K562 (cell line): ENCODE results near the gene IRF6. TPM values are rescaled to one million over a fixed set of nuclear protein-coding genes. Genes with fewer than 3 reads are reported as not detected.

Experiments
- ARNT ChIP-seq, 2 experiments: fragments of 450-650 bp; IDR thresholded peaks; 2 replicates each; pipeline ENCODE4 v1.6.1; 2016; ENCODE audit warnings: mild to moderate bottlenecking in 1 of 2
- BCOR ChIP-seq: fragments of 450-650 bp; IDR thresholded peaks from 2 replicates; pipeline ENCODE4 v1.6.1; 2016
- CLOCK ChIP-seq: fragments of 250-450 bp; sonication (Bioruptor Pico); IDR thresholded peaks from 2 replicates; pipeline ENCODE4 v1.4.0; 2020; ENCODE audit warnings: mild to moderate bottlenecking, moderate library complexity, borderline replicate concordance
- FOXO4 ChIP-seq: fragments of 450-650 bp; formaldehyde crosslinking; IDR thresholded peaks from 2 replicates; pipeline ENCODE4 v1.4.0; 2020; ENCODE audit warnings: mild to moderate bottlenecking, moderate library complexity
- HDAC1 ChIP-seq, 2 experiments: fragments of 450-650 bp; IDR thresholded peaks; 2 replicates each; pipeline ENCODE4 v1.6.1; 2016 to 2017; ENCODE audit warnings: inconsistent platforms in 1 of 2, mild to moderate bottlenecking in 1 of 2, moderate library complexity in 1 of 2
- HMG20B ChIP-seq: fragments of 250-450 bp; sonication (Bioruptor Pico); IDR thresholded peaks from 2 replicates; pipeline ENCODE4 v1.5.0; 2021; ENCODE audit warnings: mild to moderate bottlenecking
- MTA1 ChIP-seq: fragments of 450-650 bp; IDR thresholded peaks from 2 replicates; pipeline ENCODE4 v1.6.1; 2017; ENCODE audit warnings: borderline replicate concordance
- SIN3B ChIP-seq: fragments of 450-650 bp; IDR thresholded peaks from 2 replicates; pipeline ENCODE4 v1.6.1; 2017; ENCODE audit warnings: low read depth, mild to moderate bottlenecking, moderate library complexity
- SMAD1 ChIP-seq: fragments of 150-350 bp; IDR thresholded peaks from 2 replicates; pipeline ENCODE4 v1.6.1; 2014; ENCODE audit warnings: low read length, low read depth; ENCODE audit not compliant: partially characterized antibody
- SMAD4 ChIP-seq: fragments of 250-450 bp; sonication (Bioruptor Pico); conservative IDR thresholded peaks from 2 replicates; pipeline ENCODE4 v1.8.0; 2021; ENCODE audit warnings: inconsistent platforms, mild to moderate bottlenecking, moderate library complexity
- ZBTB9 ChIP-seq: fragments of 450-650 bp; formaldehyde crosslinking; IDR thresholded peaks from 2 replicates; pipeline ENCODE4 v1.4.0; 2020; ENCODE audit warnings: mild to moderate bottlenecking, moderate library complexity
- ZNF316 ChIP-seq: fragments of 450-650 bp; IDR thresholded peaks from 2 replicates; pipeline ENCODE4 v1.6.1; 2016
- polyA plus RNA-seq, 8 experiments: library from polyadenylated mRNA; depleted of rRNA in 4 of 8; stranded (reverse) in 5 of 8; unstranded in 3 of 8; fragments of >200 nt; fragmentation: Nextera tagmentation in 2 of 8; fragmentation: Illumina TruSeq in 1 of 8; extraction: Ambion mirVana in 2 of 8; extraction: Trizol in 1 of 8; gene quantifications; 2 replicates each; pipeline versions ENCODE4 v1.2.1 to v1.2.3, GENCODE V29; 2011 to 2014; ENCODE audit warnings: inconsistent platforms in 1 of 8, missing spikeins in 1 of 8
- total RNA-seq, 7 experiments: library from RNA; depleted of rRNA in 6 of 7; stranded (reverse); fragments of >200 nt in 6 of 7; fragmentation: Illumina TruSeq in 2 of 7; extraction: Trizol in 2 of 7; gene quantifications; 2 replicates each; pipeline versions ENCODE4 v1.2.1 to v1.2.3, GENCODE V29; 2011 to 2021; ENCODE audit warnings: low replicate concordance in 1 of 7
- TF ChIP-seq, protein P1 (sequence below): fragments of 450-650 bp; formaldehyde crosslinking; IDR thresholded peaks from 2 replicates; pipeline ENCODE4 v1.4.0; 2022; ENCODE audit warnings: missing genetic modification characterization
- TF ChIP-seq, protein P2 (sequence below): sonication (generic); formaldehyde crosslinking; IDR thresholded peaks from 2 replicates; pipeline ENCODE4 v1.5.0; 2020; ENCODE audit warnings: missing genetic modification reagents
- TF ChIP-seq, protein P3 (sequence below): sonication (generic); formaldehyde crosslinking; IDR thresholded peaks from 2 replicates; pipeline ENCODE4 v1.8.0; 2022; ENCODE audit warnings: missing genetic modification reagents, mild to moderate bottlenecking, borderline replicate concordance

IRF6 gene
- total and polyA plus RNA-seq, 9 of the 15 experiments (the other 6 are each of a cell fraction or from before 2014, with no cell fraction given): 0.03 to 0.65 (median 0.17) TPM

DNA sequence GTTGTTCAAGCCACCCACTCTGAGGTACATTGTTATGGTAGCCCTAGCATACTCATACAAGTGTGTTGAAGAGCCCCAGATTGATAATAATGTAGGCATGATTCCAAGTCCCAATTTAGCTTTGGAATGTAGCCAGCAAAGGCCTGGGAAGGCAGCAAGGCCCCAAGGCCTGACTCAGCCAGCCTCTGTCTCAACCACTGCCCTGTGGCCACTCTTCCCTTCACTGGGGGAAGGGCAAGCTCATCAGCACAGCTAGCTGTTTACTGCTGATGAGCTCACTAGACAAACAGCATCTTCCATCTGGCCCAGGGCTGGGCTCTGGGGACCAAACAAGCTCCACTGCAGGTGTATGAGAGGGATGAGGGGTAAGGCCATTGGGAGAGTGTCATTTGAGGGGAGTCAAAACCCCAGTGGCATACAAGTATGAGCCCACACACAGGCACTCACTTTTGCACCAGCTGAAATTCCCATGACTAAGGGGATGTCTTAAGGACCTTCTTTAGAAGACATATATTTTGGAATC, 2.2 kb upstream of the IRF6 start (continued):
- TF ChIP-seq, protein P1, sequence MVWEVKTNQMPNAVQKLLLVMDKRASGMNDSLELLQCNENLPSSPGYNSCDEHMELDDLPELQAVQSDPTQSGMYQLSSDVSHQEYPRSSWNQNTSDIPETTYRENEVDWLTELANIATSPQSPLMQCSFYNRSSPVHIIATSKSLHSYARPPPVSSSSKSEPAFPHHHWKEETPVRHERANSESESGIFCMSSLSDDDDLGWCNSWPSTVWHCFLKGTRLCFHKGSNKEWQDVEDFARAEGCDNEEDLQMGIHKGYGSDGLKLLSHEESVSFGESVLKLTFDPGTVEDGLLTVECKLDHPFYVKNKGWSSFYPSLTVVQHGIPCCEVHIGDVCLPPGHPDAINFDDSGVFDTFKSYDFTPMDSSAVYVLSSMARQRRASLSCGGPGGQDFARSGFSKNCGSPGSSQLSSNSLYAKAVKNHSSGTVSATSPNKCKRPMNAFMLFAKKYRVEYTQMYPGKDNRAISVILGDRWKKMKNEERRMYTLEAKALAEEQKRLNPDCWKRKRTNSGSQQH (CRISPR knock-in tag): no peak
- TF ChIP-seq SIN3B (no peak), FOXO4 (CRISPR knock-in tag) (no peak), ZBTB9 (CRISPR knock-in tag) (0 out of 2 replicates have a peak, but pooled peaks have one; percentile 40), HDAC1 (IDR thresholded peaks at IDR 0.05) (peak in 1 of 2 experiments; percentile 58; a peak in 2 of 4 replicates), SMAD4 (CRISPR knock-in tag) (peak; percentile 40; the same call in 1 of the 2 replicates), ZNF316 (no peak), CLOCK (CRISPR knock-in tag) (no peak), HMG20B (CRISPR knock-in tag) (no peak), SMAD1 (peak; percentile 83), ARNT (IDR thresholded peaks at IDR 0.05) (no peak; a peak in 1 of 4 replicates), BCOR (no peak), MTA1 (no peak)
- TF ChIP-seq, protein P2, sequence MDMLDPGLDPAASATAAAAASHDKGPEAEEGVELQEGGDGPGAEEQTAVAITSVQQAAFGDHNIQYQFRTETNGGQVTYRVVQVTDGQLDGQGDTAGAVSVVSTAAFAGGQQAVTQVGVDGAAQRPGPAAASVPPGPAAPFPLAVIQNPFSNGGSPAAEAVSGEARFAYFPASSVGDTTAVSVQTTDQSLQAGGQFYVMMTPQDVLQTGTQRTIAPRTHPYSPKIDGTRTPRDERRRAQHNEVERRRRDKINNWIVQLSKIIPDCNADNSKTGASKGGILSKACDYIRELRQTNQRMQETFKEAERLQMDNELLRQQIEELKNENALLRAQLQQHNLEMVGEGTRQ: no peak
- TF ChIP-seq, protein P3, sequence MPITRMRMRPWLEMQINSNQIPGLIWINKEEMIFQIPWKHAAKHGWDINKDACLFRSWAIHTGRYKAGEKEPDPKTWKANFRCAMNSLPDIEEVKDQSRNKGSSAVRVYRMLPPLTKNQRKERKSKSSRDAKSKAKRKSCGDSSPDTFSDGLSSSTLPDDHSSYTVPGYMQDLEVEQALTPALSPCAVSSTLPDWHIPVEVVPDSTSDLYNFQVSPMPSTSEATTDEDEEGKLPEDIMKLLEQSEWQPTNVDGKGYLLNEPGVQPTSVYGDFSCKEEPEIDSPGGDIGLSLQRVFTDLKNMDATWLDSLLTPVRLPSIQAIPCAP (CRISPR knock-in tag): no peak
